IMR-90 (cell line): ENCODE measurements around the gene ATG14. TPM values are rescaled to one million over a fixed set of nuclear protein-coding genes. Genes with fewer than 3 reads are reported as not detected.

Source experiments
- ATAC-seq: fragments of 200-7000 bp; cut with Tn5 transposase; 2 replicates; pipeline ENCODE4 v1.9.1; 2020; ENCODE audit warnings: low read depth, mild to moderate bottlenecking, moderate library complexity
- BruUV-seq: library from RNA; stranded (reverse); fragments of 400-500 nt; replicated peaks from 2 replicates; lab custom pipeline; 2021; lab: Mats Ljungman, UMichigan
- CTCF ChIA-PET: fragments of 300-600 bp; formaldehyde crosslinking; extraction: SDS; loops from one replicate; lab custom pipeline; 2021; ENCODE audit warnings: antibody characterized with exemption; lab: Yijun Ruan, JAX
- POLR2A ChIA-PET: fragments of 300-600 bp; sonication (Branson Sonifier 250); formaldehyde crosslinking; loops from one replicate; lab custom pipeline; 2022; ENCODE audit warnings: antibody characterized with exemption; ENCODE audit not compliant: unreplicated experiment; lab: Charles Lee
- DNase-seq: peaks from one replicate; pipeline ENCODE4 v3.0.0; 2013
- H2AFZ ChIP-seq: replicated peaks from 2 replicates; pipeline ENCODE3; 2013; ENCODE audit warnings: low read length, mild to moderate bottlenecking; ENCODE audit not compliant: poor library complexity
- H2AK5ac ChIP-seq: 2 replicates; pipeline ENCODE4 v1.6.1; 2013; ENCODE audit warnings: low read depth, low read length, inconsistent platforms
- H2AK9ac ChIP-seq: replicated peaks from 2 replicates; pipeline ENCODE3; 2013; ENCODE audit warnings: mild to moderate bottlenecking, low read depth, low read length, moderate library complexity; ENCODE audit not compliant: poor library complexity
- H2BK120ac ChIP-seq: 2 replicates; pipeline ENCODE4 v1.6.1; 2013; ENCODE audit warnings: low read depth, low read length, inconsistent platforms
- H2BK15ac ChIP-seq: 3 replicates; pipeline ENCODE4 v1.6.1; 2013; ENCODE audit warnings: low read depth, low read length, inconsistent platforms
- H2BK20ac ChIP-seq: 2 replicates; pipeline ENCODE4 v1.6.1; 2013; ENCODE audit warnings: low read depth, mild to moderate bottlenecking, inconsistent platforms, low read length, moderate library complexity
- H2BK5ac ChIP-seq: 2 replicates; pipeline ENCODE4 v1.6.1; 2013; ENCODE audit warnings: mild to moderate bottlenecking, low read depth, low read length, inconsistent platforms; ENCODE audit not compliant: poor library complexity, severe bottlenecking
- H3K14ac ChIP-seq: replicated peaks from 2 replicates; pipeline ENCODE4 v1.6.1; 2013; ENCODE audit warnings: low read depth, low read length, inconsistent platforms
- H3K18ac ChIP-seq: 2 replicates; pipeline ENCODE4 v1.6.1; 2013; ENCODE audit warnings: low read depth, low read length, control low read depth
- H3K23ac ChIP-seq: 2 replicates; pipeline ENCODE4 v1.6.1; 2013; ENCODE audit warnings: low read depth, low read length, inconsistent platforms
- H3K27ac ChIP-seq: 2 replicates; pipeline ENCODE4 v1.5.1; 2013; ENCODE audit warnings: mild to moderate bottlenecking, control low read depth, low read length; ENCODE audit not compliant: insufficient read depth
- H3K27me3 ChIP-seq: 2 replicates; pipeline ENCODE4 v1.6.1; 2013; ENCODE audit warnings: low read length; ENCODE audit not compliant: control insufficient read depth, insufficient read depth
- H3K36me3 ChIP-seq: 2 replicates; pipeline ENCODE4 v1.6.1; 2013; ENCODE audit warnings: low read length, mixed read lengths; ENCODE audit not compliant: control insufficient read depth, insufficient read depth
- H3K4ac ChIP-seq: 2 replicates; pipeline ENCODE4 v1.6.1; 2013; ENCODE audit warnings: low read depth, low read length, inconsistent platforms
- H3K4me1 ChIP-seq: 2 replicates; pipeline ENCODE4 v1.6.1; 2013; ENCODE audit warnings: low read length, mixed read lengths; ENCODE audit not compliant: control insufficient read depth, insufficient read depth
- H3K4me2 ChIP-seq: 2 replicates; pipeline ENCODE4 v1.6.1; 2013; ENCODE audit warnings: low read depth, mild to moderate bottlenecking, control low read depth, low read length, moderate library complexity
- H3K4me3 ChIP-seq: 2 replicates; pipeline ENCODE4 v1.5.1; 2013; ENCODE audit warnings: low read depth, mild to moderate bottlenecking, control low read depth, low read length, moderate library complexity; ENCODE audit not compliant: insufficient read depth
- H3K56ac ChIP-seq: 2 replicates; pipeline ENCODE4 v1.6.1; 2013; ENCODE audit warnings: low read length, inconsistent platforms; ENCODE audit not compliant: insufficient read depth; ENCODE audit errors: extremely low read depth
- H3K79me1 ChIP-seq, 2 experiments: 2 replicates each; pipeline ENCODE4 v1.6.1; 2013; ENCODE audit warnings: low read length in 2 of 2, inconsistent platforms in 1 of 2, low read depth in 1 of 2
- H3K9ac ChIP-seq: 2 replicates; pipeline ENCODE4 v1.6.1; 2013; ENCODE audit warnings: low read depth, low read length, control low read depth
- H3K9me1 ChIP-seq: 2 replicates; pipeline ENCODE4 v1.6.1; 2013; ENCODE audit warnings: low read length, inconsistent platforms; ENCODE audit not compliant: insufficient read depth
- H3K9me3 ChIP-seq: 2 replicates; pipeline ENCODE4 v1.6.1; 2013; ENCODE audit warnings: low read length; ENCODE audit not compliant: control insufficient read depth, insufficient read depth
- H4K20me1 ChIP-seq: 2 replicates; pipeline ENCODE4 v1.6.1; 2013; ENCODE audit warnings: low read length, inconsistent platforms; ENCODE audit not compliant: insufficient read depth
- H4K5ac ChIP-seq: 2 replicates; pipeline ENCODE4 v1.6.1; 2013; ENCODE audit warnings: mild to moderate bottlenecking, low read depth, low read length, control low read depth
- H4K8ac ChIP-seq, 2 experiments: 2 replicates each; pipeline ENCODE4 v1.6.1; 2013; ENCODE audit warnings: low read depth in 2 of 2, low read length in 2 of 2, control low read depth in 1 of 2, inconsistent platforms in 1 of 2
- H4K91ac ChIP-seq: 2 replicates; pipeline ENCODE4 v1.6.1; 2013; ENCODE audit warnings: low read depth, low read length, inconsistent platforms; ENCODE audit not compliant: insufficient read depth
- CTCF ChIP-seq: conservative IDR thresholded peaks from 2 replicates; pipeline ENCODE4 v1.5.1; 2012; ENCODE audit warnings: mild to moderate bottlenecking, low read depth, low read length, improper control_type of control experiment
- FOS ChIP-seq: fragments of 150-350 bp; IDR thresholded peaks from 2 replicates; pipeline ENCODE4 v1.6.1; 2016; ENCODE audit warnings: low read depth, low read length
- WGBS, 2 experiments: methylation state at CpG; one replicate each; pipeline versions ENCODE4 v1.1.5 to v1.1.7; 2013; ENCODE audit warnings: missing lambda C conversion rate in 2 of 2; ENCODE audit not compliant: insufficient read length in 1 of 2; ENCODE audit errors: extremely low coverage in 2 of 2; 5-methylcytosine and 5-hydroxymethylcytosine counted together
- dilution Hi-C: fragments of 300-500 bp; cut with HindIII; formaldehyde crosslinking; loops from one replicate; pipeline ENCODE4 v1.14.3; 2018; ENCODE audit warnings: low sequenced_read_pairs; ENCODE audit not compliant: unreplicated experiment
- in situ Hi-C: fragments of 300-500 bp; cut with MboI; formaldehyde crosslinking; loops from 3 replicates; pipeline ENCODE4 v1.14.3; 2019; ENCODE audit warnings: low sequenced_read_pairs, inconsistent platforms, mixed read lengths
- intact Hi-C: fragments of 100-400 bp; cut with micrococcal nuclease; formaldehyde crosslinking; loops from 2 replicates; pipeline ENCODE4 v1.10.0; 2022
- polyA plus RNA-seq, 3 experiments: library from polyadenylated mRNA; depleted of rRNA; stranded (reverse); fragments of >200 nt; gene quantifications; 2 replicates each; pipeline ENCODE4 v1.2.3, GENCODE V29; 2012; ENCODE audit warnings: low replicate concordance in 1 of 3
- total RNA-seq: library from RNA; depleted of rRNA; stranded (reverse); fragments of >200 nt; gene quantifications from 2 replicates; pipeline ENCODE4 v1.2.3, GENCODE V29; 2012

Gene ATG14
- total and polyA plus RNA-seq, 2 of the 4 experiments (the other 2 are of a cell fraction) = 5.0 to 12.4 TPM

- peak overlapping the region; percentile 26 for H3K18ac ChIP-seq
- H3K36me3 ChIP-seq = no peaks in the 10 kb centered on the region
- peaks cover 3% of the 10 kb centered on the region; the same call in 1 of the 2 replicates for H3K9me1 ChIP-seq
- no peaks in the 10 kb centered on the region for H3K79me1 ChIP-seq
- 0 out of 2 replicates have a peak, but pooled peaks have one; percentile 18 for TF ChIP-seq FOS
- TF ChIP-seq CTCF = no peak
- in situ Hi-C loops (loop anchor here (5.0 kb wide), 1 partner anchor 1033 kb away; no protein-coding TSS in a partner anchor), dilution Hi-C loops (no loop called here), intact Hi-C loops (no loop called here)
- no peaks in the 10 kb centered on the region for H3K9me3 ChIP-seq
- DNase-seq (peak; percentile 86), ATAC-seq (peak; percentile 68)
- no peak overlapping the region; the same call in 1 of the 2 replicates for H4K5ac ChIP-seq
- H2AK5ac ChIP-seq = no peak overlapping the region; the same call in 1 of the 2 replicates
- ChIA-PET POLR2A (no interaction called here), CTCF (interaction anchor here (0.9 kb wide), 1 partner anchor 8 kb away, joined by 3 read pairs; no protein-coding TSS in a partner anchor)
- H3K27me3 ChIP-seq = peaks cover 2% of the 10 kb centered on the region; the same call in 1 of the 2 replicates
- H3K4ac ChIP-seq = 0 out of 2 replicates have a peak overlapping the region, but pooled peaks have one; percentile 1
- 5% methylated on average over 3 of the region's 13 CpGs; no CpG with 5 or more reads in 1 of the 2 experiments for WGBS, 2 experiments
- peak overlapping the region; percentile 86 for H2AFZ ChIP-seq
- H2BK120ac ChIP-seq = peak overlapping the region; percentile 34
- H4K20me1 ChIP-seq = no peaks in the 10 kb centered on the region
- no peak overlapping the region for H3K9ac ChIP-seq
- H2BK5ac ChIP-seq = no peak overlapping the region
- no peak overlapping the region for H3K4me3 ChIP-seq
- no TSS peak for BruUV-seq
- 0 out of 2 replicates have a peak overlapping the region, but pooled peaks have one; percentile 15 for H2BK20ac ChIP-seq
- 0 out of 2 replicates have a peak overlapping the region, but pooled peaks have one; percentile 0 for H3K14ac ChIP-seq
- H4K91ac ChIP-seq = no peak overlapping the region
- peak overlapping the region; percentile 77 for H3K4me2 ChIP-seq
- H2BK15ac ChIP-seq = no peak overlapping the region
- peak overlapping the region; percentile 45; the same call in 1 of the 2 replicates for H3K27ac ChIP-seq
- no peak overlapping the region for H2AK9ac ChIP-seq
- H4K8ac ChIP-seq = peak overlapping the region in 1 of 2 experiments; percentile 22; a peak in 2 of 4 replicates
- peaks cover 13% of the 10 kb centered on the region for H3K4me1 ChIP-seq
- no peak overlapping the region for H3K23ac ChIP-seq
- no peak overlapping the region; the same call in 1 of the 2 replicates for H3K56ac ChIP-seq
These were observed 42.8 kb upstream of the ATG14 start for GRCh38 chr14:55454264-55455002.
